Measurements from ENCODE around the gene FNDC1. TPM values are rescaled to one million over a fixed set of nuclear protein-coding genes. Genes with fewer than 3 reads are reported as not detected.
A peak's percentile ranks its signal among the peaks of the same experiment; 100 is the strongest.

Gene FNDC1
- polyA plus RNA-seq, 4 donors = 7.6 to 11.4 (median 8.7) TPM

- DNase-seq (ENCODE audit: low read depth in 4 of 4, low spot score in 3 of 4) = no peak
Observed at GRCh38 chr6:159156089-159156488, 13.1 kb upstream of the FNDC1 start.

GRCh38 chr6:159157431-159157830 lies 11.8 kb upstream of the FNDC1 start:
- DNase-seq (ENCODE audit: low read depth in 4 of 4, low spot score in 3 of 4) = no peak

GRCh38 chr6:159161839-159162238 lies 7.4 kb upstream of the FNDC1 start:
- DNase-seq (ENCODE audit: low read depth in 4 of 4, low spot score in 3 of 4) = no peak

GRCh38 chr6:159163901-159164370 lies 5.3 kb upstream of the FNDC1 start:
- no peak for DNase-seq (ENCODE audit: low read depth in 4 of 4, low spot score in 3 of 4)

GRCh38 chr6:159168536-159169192 lies 536 bp upstream of the FNDC1 start:
- peak in 1 of 4 donors; percentile 50 for DNase-seq (ENCODE audit: low read depth in 4 of 4, low spot score in 3 of 4)

GRCh38 chr6:159169557-159170332 lies 545 bp downstream of the FNDC1 start:
- DNase-seq (ENCODE audit: low read depth in 4 of 4, low spot score in 3 of 4) = no peak

GRCh38 chr6:159170333-159170672 lies 1.1 kb downstream of the FNDC1 start:
- DNase-seq (ENCODE audit: low read depth in 4 of 4, low spot score in 3 of 4) = no peak

- no peak for DNase-seq (ENCODE audit: low read depth in 4 of 4, low spot score in 3 of 4)
Observed at GRCh38 chr6:159170999-159171712, 2.0 kb downstream of the FNDC1 start.

GRCh38 chr6:159172091-159172491 lies 2.9 kb downstream of the FNDC1 start:
- DNase-seq (ENCODE audit: low read depth in 4 of 4, low spot score in 3 of 4) = no peak

DNA sequence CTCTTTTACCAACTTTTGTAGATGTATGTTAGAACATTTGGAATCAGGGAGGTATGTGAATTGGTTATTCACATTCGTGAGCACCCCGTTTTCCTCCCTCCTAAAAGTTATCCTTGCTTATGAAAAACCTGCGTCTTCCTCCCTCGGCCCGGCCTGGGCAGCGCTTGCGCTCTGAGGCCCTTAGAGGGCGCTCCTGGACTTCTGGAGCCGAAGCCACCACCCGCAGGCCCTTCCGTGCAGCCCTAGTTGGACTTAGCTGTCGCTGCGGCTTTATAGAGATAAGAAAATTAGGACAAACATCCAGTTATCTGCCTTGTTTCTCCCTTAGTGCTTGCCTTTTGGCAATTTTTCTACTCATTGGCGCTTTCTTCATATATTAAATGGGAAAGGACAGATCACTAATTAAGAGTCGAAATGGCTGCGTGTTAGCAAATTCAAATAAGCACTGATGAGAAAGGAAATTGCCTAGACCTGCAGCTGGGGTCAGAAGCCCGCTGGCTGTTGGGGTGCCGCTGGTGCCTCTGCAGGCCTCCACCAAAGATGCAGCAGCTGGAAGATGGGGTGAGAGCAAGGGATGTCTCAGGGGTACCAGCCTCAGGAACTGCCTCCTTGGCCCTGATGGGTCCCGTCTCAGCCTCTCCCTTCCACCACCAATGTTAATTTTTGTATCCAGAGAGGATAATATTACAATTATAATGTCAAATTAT lies 5.2 kb downstream of the FNDC1 start:
- peak in 1 of 4 donors; percentile 60 for DNase-seq (ENCODE audit: low read depth in 4 of 4, low spot score in 3 of 4)

- DNase-seq (ENCODE audit: low read depth in 4 of 4, low spot score in 3 of 4) = no peak
Observed at GRCh38 chr6:159176913-159177312, 7.7 kb downstream of the FNDC1 start.

- DNase-seq (ENCODE audit: low read depth in 4 of 4, low spot score in 3 of 4) = no peak
Observed at GRCh38 chr6:159178847-159179246, 9.6 kb downstream of the FNDC1 start.

DNA sequence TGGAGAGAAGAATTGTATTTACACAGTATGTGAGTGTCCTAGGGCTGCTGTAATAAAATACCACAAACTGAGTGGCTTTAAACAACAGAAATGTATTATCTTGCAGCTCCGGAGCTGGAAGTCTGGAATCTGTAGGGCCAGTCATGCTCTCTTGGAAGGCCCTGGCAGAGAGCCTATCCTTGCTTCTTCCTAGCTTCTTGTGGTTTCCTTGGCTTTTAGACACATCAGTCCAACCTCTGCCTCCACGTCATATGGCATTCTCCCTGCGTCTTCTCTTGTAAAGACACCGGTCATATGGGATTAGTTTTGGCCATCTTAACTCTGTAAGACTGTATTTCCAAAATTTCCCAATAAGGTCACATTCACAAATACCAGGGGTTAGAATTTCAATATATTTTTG lies 10.8 kb downstream of the FNDC1 start:
- no peak for DNase-seq (ENCODE audit: low read depth in 4 of 4, low spot score in 3 of 4)

DNA sequence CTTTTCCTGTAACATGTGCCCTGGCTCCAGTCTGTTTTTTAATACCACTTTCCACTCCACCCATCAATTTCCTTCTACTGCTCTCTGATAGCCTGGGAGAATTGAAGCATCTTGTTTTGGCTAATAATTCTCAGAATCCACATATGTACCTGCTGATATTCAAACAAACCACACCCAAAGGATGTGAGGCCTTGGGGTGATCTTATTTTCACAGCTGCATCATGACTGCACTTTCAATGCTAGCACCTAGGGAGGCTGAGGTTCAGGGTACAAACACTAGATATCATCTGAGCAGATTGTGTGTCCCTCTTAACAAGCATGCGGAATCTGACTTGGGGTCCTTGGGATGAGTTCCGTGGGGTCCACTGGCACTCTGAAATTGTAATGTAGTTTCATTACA lies 12.7 kb downstream of the FNDC1 start:
- DNase-seq (ENCODE audit: low read depth in 4 of 4, low spot score in 3 of 4) = no peak

- DNase-seq (ENCODE audit: low read depth in 4 of 4, low spot score in 3 of 4) = no peak
Observed at GRCh38 chr6:159184559-159184958, 15.4 kb downstream of the FNDC1 start.

GRCh38 chr6:159190460-159190859 lies 21.3 kb downstream of the FNDC1 start:
- DNase-seq (ENCODE audit: low read depth in 4 of 4, low spot score in 3 of 4) = no peak

GRCh38 chr6:159193923-159194322 lies 24.7 kb downstream of the FNDC1 start:
- no peak for DNase-seq (ENCODE audit: low read depth in 4 of 4, low spot score in 3 of 4)

GRCh38 chr6:159194421-159194820 lies 25.2 kb downstream of the FNDC1 start:
- no peak for DNase-seq (ENCODE audit: low read depth in 4 of 4, low spot score in 3 of 4)

DNA sequence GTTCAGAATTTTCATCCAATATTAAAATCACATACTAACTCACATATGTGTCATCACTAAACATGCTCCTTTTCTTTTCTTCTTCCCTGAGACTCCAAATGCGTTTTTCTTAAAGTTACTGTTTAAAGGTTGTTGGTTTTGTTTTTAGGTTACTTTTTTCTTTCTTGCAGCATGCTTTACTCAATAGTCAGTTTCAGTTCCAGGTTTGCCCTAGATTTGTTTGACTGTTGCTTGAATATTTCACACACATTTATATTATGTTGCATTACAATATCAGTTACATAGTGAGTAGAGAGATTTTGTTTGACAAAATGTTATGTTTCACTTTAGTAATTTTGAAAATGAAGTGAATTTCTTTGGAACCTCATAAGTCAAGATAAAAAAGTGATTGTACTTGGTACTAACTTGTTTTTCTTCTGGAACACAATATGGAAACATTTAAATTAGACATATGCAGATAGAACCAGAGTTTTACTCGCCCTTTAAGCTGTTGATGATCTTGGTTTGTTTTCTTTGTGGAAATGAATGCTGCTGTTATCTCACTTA lies 27.3 kb downstream of the FNDC1 start:
- DNase-seq (ENCODE audit: low read depth in 4 of 4, low spot score in 3 of 4) = no peak

DNA sequence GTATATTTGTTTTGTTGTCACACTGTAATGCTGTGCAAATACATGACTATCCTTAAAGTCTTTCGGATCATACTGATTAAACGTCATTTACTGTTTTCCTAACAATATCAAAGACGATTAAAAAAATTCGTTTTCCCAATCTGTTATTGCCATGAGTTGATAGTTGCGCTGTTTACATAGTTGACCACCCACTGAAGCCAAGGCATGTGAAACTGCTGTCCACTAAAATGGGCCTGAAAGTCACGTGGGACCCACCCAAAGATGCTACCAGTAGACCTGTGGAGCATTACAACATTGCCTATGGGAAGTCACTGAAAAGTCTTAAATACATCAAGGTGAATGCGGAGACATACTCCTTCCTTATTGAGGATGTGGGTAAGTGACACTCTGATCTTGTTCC lies 28.1 kb downstream of the FNDC1 start:
- no peak for DNase-seq (ENCODE audit: low read depth in 4 of 4, low spot score in 3 of 4)

DNA sequence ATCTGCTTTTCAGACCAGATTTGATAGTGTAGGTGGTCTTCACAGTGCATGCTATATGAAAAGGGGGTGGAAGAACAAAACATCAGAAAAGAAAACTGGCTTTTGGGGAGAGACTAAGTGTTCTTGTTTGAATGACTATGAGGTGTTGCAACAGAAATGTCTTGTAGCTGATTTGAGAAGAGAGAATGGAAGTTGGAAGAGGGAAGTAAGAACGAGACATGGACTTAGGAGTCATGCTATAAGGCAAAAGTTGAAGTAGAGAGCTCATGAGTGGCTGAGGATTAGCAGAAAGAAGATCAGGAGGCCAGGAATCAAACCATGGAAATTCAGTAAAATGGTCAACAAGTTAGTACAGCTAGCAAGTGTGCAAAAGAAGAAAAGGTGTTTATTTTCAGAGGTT lies 32.1 kb downstream of the FNDC1 start:
- DNase-seq (ENCODE audit: low read depth in 4 of 4, low spot score in 3 of 4) = no peak
